ENCODE results near the gene PDC.
"Not testable (repeated sequence)": the region's sequence is repeated elsewhere in the genome, so short reads cannot be mapped to it uniquely, and the experiment has no call there.

PDC gene

GRCh38 chr1:186403632-186404031, 57.3 kb downstream of the PDC start:
- DNase-seq (ENCODE audit: low spot score): no peak
- no peak for FAIRE-seq

- not testable (repeated sequence) for FAIRE-seq
Measured at GRCh38 chr1:186401446-186401845, 59.5 kb downstream of the PDC start.

More at GRCh38 chr1:186401446-186401845, 59.5 kb downstream of the PDC start:
- DNase-seq (ENCODE audit: low spot score): not testable (repeated sequence)
